Stimulated activated CD8-positive, alpha-beta memory T cell treated with anti-CD3 and anti-CD28 coated beads, Interleukin-15, amount 100 ng/mL, for 48 hours (primary cell): Measurements from ENCODE around the gene UBE2C.
"Not testable (repeated sequence)": the region's sequence is repeated elsewhere in the genome, so short reads cannot be mapped to it uniquely, and the experiment has no call there.

Experiments used
- DNase-seq, 2 donors: peaks; one replicate each; pipeline ENCODE4 v3.0.0-alpha.2; 2020; ENCODE audit warnings: low read depth in 2 of 2

The UBE2C gene

GRCh38 chr20:45797955-45798354 is 14.5 kb upstream of the UBE2C start:
- not testable (repeated sequence) for DNase-seq

- peak; percentile 32 to 37 for DNase-seq
These were observed 13.4 kb upstream of the UBE2C start for GRCh38 chr20:45798935-45799642.

DNA sequence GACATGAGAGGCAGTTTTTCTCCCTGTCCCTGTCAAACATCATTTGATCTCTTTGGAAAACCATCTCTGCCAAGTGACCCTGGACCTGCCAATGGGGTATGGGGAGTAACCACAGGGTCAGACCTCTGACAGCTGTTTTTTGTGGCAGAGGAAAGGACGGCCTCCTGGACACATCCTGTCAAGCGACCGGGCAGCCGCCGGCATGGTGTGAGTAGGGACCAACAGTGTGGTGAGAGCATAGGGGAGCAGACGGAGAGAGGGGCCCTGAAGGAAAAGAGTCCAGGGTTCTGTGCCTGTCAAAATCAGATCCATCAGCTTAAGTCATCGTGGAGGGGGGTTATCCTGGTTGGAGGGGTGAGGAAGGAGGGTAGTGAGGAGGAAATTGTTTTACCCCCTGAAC is 10.6 kb upstream of the UBE2C start:
- no peak for DNase-seq

DNA sequence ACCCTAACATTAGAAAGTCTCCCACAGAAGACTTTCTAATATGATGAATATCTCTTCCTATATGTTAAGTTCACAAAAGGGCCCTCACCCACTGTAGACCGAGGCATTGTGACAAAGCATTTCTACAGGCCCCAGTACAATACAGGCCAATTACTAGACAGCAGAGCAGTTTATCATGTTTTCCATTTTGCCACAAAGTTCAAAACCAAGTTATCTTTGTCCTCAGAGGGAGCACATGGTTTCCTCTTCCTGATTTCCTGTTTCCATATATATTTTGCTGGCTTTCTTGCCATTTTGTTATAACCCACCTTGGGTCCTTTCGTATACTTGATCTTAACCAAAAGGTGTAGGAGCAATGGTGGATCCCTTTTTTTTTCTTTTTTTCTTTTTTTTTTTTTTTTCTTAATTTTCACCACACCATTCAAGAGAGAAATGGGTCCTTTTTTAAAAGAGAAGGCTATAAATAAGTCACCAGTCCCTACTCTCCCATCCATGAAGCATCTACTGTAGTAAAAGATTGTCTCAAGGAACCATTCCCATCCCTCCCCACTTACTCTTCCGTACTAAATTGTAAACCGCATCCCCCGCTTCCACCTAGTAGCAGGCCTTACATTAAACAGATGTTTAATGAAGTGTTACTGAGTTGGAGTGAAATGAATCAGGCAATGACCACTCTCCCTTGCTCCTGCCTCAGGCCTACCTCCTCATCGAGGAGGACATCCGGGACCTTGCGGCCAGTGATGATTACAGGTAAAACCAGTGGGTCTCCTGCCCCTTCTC is 2.1 kb upstream of the UBE2C start:
- DNase-seq, result no peak

DNA sequence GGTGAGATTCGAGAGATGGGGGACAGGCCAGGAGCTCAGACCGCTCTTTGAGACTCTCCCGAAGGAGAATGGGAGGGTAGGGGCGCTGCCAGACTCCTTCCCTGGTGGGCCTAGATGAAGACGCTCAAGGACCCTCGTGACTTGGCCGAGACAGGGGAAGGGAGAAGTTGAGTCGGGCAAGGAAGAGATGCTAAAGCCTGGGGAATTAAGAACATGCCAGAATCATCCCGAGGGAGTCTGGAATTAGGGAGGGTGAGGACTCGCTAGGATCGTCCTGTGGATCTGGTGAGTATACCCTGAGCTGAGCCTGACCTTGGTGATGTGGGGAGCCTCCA is 529 bp downstream of the UBE2C start:
- DNase-seq, result no peak

- DNase-seq, result no peak
These were observed 1.0 kb downstream of the UBE2C start for GRCh38 chr20:45813489-45813888.

GRCh38 chr20:45814314-45814713 is 1.9 kb downstream of the UBE2C start:
- no peak for DNase-seq

- DNase-seq, result no peak
These were observed 4.5 kb downstream of the UBE2C start for GRCh38 chr20:45816951-45817350.

DNA sequence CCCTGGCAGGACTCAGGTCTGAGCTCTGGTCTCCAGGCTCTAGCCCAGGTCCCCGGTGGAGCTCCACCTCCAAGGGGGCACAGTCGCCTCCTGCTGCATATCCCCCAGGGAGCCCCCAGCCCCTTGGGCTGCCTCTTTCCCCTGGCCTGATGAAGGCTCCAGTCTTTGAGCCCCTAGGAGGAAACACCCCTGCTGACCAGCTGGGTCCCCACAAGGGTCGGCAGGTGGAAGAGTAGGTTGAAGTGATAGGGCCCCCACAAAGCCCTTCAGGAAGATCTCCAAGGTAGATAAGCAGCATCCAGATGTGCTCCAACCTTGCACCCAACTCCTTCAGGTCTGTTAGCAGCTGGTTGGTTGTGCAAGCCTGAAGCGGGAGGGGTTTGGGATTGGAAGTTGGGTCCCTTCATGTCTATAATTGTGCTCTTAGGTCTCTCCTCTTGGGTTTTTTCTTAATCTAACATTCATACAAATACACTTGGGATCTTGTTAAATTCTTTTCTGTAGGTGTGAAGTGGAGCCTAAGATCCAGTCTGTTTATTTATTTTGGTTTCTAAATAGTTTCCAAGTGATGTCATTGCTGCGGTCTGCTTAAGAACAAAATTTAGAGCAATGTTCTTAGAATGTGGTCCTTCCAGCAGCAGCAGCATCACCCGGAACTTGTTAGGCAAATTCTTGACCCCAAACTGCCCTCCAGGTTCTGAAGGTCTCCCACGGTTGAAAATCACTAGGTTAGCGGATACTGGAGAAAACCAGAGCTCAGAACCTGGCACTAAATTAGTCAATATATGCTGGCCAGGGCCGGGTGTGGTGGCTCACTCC is 5.1 kb downstream of the UBE2C start:
- no peak for DNase-seq

GRCh38 chr20:45818239-45818638 is 5.8 kb downstream of the UBE2C start:
- DNase-seq, result no peak

DNA sequence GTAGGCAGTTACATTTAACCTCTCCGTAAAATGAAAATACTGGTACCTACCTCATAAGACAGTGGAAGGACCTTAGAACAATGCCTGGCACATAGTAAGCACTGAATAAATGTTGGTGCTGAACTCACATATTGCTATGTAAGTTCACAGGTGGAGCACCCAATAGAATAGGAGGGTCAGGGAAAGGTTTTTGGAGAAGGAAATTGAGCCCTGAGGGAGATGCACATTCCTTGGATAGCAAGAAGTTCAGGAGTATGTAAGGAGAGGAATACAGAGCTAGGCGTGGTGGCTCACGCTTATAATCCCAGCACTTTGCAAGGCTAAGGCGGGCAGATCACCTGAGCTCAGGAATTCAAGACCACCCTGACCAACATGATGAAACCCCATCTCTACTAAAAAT is 7.0 kb downstream of the UBE2C start:
- DNase-seq, result no peak

- no peak for DNase-seq
These were observed 9.5 kb downstream of the UBE2C start for GRCh38 chr20:45821947-45822346.

DNA sequence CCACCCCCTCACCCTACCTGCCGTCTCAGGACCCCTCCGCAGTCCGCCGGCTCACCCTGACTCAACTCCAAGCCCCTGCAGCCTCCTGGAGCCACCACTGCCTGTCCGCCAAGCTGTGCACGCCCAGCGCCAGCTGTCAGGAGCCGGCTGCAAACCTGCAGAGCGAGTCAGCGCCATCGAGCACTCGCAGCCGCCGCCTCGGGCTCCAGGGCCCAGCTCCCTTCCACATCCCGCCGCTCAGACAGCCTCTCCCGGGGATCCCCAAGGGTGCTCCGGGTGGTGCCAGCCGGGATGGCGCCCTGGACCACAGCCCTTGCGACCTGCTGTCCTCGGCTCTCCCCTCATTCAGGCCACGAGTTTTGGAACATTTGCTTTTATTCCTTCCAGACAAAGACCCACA is 10.4 kb downstream of the UBE2C start:
- no peak for DNase-seq

GRCh38 chr20:45823949-45824835 is 11.7 kb downstream of the UBE2C start:
- peak; percentile 22 to 28 for DNase-seq

GRCh38 chr20:45826381-45827019 is 14.1 kb downstream of the UBE2C start:
- no peak for DNase-seq

DNA sequence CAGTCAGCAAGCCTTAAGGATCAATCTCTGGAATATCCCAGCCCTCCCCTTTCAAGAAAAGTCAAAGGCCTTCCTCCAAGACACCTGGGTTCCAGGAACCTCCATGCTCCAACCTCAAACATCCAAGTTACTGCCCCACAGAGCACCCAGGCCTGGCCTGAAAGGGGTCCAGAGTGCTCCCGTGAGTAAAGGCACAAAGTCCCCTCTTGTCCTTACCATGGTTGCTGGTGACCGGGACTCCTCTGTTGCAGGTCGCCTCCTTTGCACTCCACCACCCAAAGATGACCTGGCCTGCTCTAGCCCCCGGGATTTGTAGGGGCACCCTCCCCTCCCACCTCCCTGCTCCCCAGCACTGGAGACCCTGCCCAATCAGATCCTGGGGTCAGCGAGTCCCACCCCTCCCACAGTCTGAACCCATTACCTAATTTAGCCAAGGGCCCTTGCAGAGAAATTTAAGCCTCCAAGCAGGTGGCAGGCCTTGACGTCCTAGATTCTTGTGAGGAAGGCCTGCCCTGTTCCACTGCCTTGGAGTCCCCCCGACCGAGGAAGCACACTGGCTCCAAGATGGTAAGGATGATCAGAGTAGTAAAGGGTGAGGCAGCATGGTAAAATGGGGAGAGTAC is 14.7 kb downstream of the UBE2C start, which contains the start of gene TNNC2:
TNNC2 (minus strand) TSS at position 283 of the 623 bp plus-strand sequence; CDS start at position 219, 64 bp downstream.
- DNase-seq, result no peak

DNA sequence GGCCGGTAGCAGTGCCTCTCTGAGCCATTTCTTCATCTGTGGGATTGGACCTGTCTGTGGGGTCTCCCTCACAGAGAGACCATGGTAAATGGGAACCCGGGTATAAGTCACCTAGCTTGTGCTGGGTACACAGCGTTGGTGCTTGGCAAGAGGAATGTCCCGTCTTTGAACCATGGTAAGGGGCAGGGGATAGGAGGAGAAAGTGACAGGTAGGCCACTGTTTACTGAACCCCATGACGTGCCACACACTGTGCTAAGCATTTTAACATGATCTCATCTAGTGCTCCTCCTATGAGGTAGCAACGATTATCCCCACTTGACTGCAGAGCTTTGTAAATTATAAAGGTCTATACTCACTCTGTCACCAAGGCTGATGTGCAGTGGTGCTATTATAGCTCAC is 15.3 kb downstream of the UBE2C start:
- no peak for DNase-seq

DNA sequence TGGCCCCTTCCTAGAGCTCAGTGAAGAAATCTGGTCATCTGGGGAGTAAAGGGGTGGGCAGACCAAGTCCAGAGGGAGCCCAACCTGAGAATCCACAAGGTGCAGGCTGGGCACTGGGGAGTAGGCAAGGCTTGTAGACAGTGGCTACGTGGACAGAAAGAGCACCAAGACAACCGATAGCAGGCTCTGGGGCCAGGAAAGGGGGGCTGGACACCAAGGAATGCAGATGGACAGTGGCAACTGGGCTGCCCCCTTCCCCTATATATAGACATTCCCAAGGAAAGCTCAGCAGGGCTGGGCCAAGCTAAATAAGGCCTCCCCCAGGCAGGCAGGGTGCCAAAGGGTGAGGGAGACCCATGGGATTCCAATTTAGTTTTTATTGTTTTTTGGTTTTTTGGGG is 16.1 kb downstream of the UBE2C start:
- no peak for DNase-seq

DNA sequence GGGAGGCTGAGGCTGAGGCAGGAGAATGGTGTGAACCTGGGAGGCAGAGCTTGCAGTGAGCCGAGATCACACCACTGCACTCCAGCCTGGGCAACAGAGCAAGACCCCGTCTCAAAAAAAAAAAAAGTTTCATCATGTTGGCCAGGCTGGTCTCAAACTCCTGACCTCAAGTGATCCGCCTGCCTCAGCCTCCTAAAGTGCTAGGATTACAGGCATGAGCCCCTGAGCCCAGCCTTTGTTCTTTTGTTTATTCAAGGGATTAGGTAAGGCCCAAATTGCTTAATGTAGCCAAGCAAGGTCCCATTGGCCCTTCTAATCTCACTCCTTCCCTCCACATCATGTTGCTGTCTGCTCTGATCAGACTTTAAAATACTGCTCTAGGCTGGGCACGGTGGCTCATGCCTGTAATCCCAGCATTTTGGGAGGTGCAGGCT is 17.2 kb downstream of the UBE2C start:
- DNase-seq, result not testable (repeated sequence)

- DNase-seq, result no peak
These were observed 20.2 kb downstream of the UBE2C start for GRCh38 chr20:45832619-45833018.
